Transverse colon (tissue), 4 donors: ENCODE results near the gene SIL1. TPM values are rescaled to one million over a fixed set of nuclear protein-coding genes. Genes with fewer than 3 reads are reported as not detected.

Experiments used
- DNase-seq: peaks from one replicate; pipeline ENCODE4 v3.0.0-alpha.2; 2019
- H3K27ac ChIP-seq, 4 donors: fragments of 200-600 bp; sonication (generic); 2 replicates each; pipeline ENCODE4 v1.5.1; 2016 to 2018; ENCODE audit warnings: inconsistent platforms in 4 of 4
- H3K27me3 ChIP-seq: fragments of 200-600 bp; sonication (generic); 2 replicates; pipeline ENCODE4 v1.5.1; 2017; ENCODE audit warnings: inconsistent platforms
- H3K36me3 ChIP-seq, 4 donors: fragments of 200-600 bp; sonication (generic); 2 replicates each; pipeline ENCODE4 v1.5.1; 2017 to 2019; ENCODE audit warnings: inconsistent platforms in 4 of 4
- H3K4me1 ChIP-seq, 4 donors: fragments of 200-600 bp; sonication (generic); 2 replicates each; pipeline ENCODE4 v1.5.1; 2017 to 2020; ENCODE audit warnings: inconsistent platforms in 4 of 4
- H3K4me3 ChIP-seq, 4 donors: fragments of 200-600 bp; sonication (generic); 1 replicate in 1 of 4; 2 replicates in 3 of 4; pipeline versions ENCODE4 v1.5.1 to v1.6.1; 2017 to 2019; ENCODE audit warnings: inconsistent platforms in 4 of 4
- H3K9me3 ChIP-seq, 2 donors: fragments of 200-600 bp; sonication (generic); 2 replicates each; pipeline ENCODE4 v1.5.1; 2017 to 2019; ENCODE audit warnings: inconsistent platforms in 2 of 2
- CTCF ChIP-seq, 5 experiments: fragments of 200-600 bp in 3 of 5; fragments of 450-650 bp in 2 of 5; sonication (generic) in 3 of 5; IDR thresholded peaks; 1 replicate in 2 of 5; 2 replicates in 3 of 5; pipeline ENCODE4 v1.5.1; 2016 to 2017; ENCODE audit warnings: antibody characterized with exemption in 5 of 5, inconsistent platforms in 3 of 5, mild to moderate bottlenecking in 2 of 5, moderate library complexity in 1 of 5
- EP300 ChIP-seq: sonication (generic); formaldehyde crosslinking; IDR thresholded peaks from one replicate; pipeline ENCODE4 v1.6.1; 2017; ENCODE audit warnings: antibody characterized with exemption, low read depth
- POLR2A ChIP-seq: fragments of 450-650 bp; IDR thresholded peaks from one replicate; pipeline ENCODE4 v1.6.1; 2016; ENCODE audit warnings: antibody characterized with exemption, mild to moderate bottlenecking, moderate library complexity
- POLR2AphosphoS5 ChIP-seq, 3 donors: sonication (generic); formaldehyde crosslinking; IDR thresholded peaks; one replicate each; pipeline ENCODE4 v1.6.1; 2016; ENCODE audit warnings: antibody characterized with exemption in 3 of 3
- WGBS, 2 donors: methylation state at CpG; one replicate each; pipeline ENCODE4 v1.1.5; 2018; ENCODE audit warnings: low coverage in 1 of 2; 5-methylcytosine and 5-hydroxymethylcytosine counted together
- in situ Hi-C, 4 donors: fragments of 200-750 bp; cut with MboI; loops; one replicate each; pipeline versions ENCODE4 v1.15.0 to v1.15.1; 2017; ENCODE audit warnings: low sequenced_read_pairs in 3 of 4, low pct_ligation_motif_present in 1 of 4, low pct_unique_long_range_greater_than_20kb in 1 of 4
- intact Hi-C: fragments of 100-400 bp; cut with DNase I; formaldehyde crosslinking; loops from one replicate; pipeline ENCODE4 v1.15.1; 2023; ENCODE audit warnings: low total_unique reads
- total RNA-seq, 4 donors: library from RNA; depleted of rRNA; stranded (reverse); fragments of >200 nt; gene quantifications; one replicate each; pipeline ENCODE4 v1.1.0, GENCODE V29; 2016

SIL1 gene
- total RNA-seq, 4 donors from 2014 or later, result 11.1 to 38.1 (median 29.0) TPM

DNA sequence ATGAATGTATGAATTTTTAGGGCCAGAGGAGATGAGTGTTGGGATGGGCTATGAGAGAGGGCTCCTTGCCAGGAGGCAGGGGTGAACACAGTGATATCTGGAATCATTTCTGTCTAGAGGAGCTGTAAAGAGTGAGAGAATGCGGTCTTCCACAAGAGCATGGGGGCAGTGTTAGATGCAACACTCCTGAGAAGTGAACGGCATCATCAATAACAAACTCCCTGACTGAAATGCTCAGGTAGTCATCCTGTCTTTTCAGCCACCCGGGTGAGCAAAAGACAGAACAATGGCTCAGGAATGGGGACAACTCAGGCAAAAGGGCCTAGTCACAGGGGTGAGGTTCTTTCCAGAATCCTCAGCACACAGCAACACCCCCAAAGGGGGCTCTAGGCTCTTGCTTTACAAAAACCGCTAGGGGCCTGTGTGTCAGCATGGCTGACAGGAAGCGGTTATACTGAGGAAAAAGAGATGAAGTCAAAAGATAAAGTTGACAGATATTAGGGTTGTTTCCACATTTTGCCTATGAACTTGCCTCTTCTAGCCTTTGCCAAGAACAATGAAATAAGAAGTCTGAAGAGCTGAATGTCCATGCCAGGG lies 218.4 kb downstream of the SIL1 start:
- Histone ChIP-seq H3K36me3 (no peaks in the 10 kb centered on the region), H3K27ac (no peak overlapping the region), H3K9me3 (no peaks in the 10 kb centered on the region), H3K27me3 (no peaks in the 10 kb centered on the region), H3K4me1 (peaks cover 0 to 5% (median 4%) of the 10 kb centered on the region in 4 donors), H3K4me3 (no peak overlapping the region)
- TF ChIP-seq CTCF (IDR thresholded peaks at IDR 0.05) (no peak), POLR2A (no peak), EP300 (no peak), POLR2AphosphoS5 (IDR thresholded peaks at IDR 0.05) (no peak)
- intact Hi-C loops (no loop called here), in situ Hi-C loops (no loop called here)
- WGBS, 2 donors, result 82 to 90% methylated on average over 3 to 5 of the region's 5 CpGs
- DNase-seq, result no peak

GRCh38 chr5:138978581-138978980 lies 219.6 kb downstream of the SIL1 start:
- Histone ChIP-seq H3K4me3 (no peak overlapping the region), H3K27me3 (no peaks in the 10 kb centered on the region), H3K36me3 (no peaks in the 10 kb centered on the region), H3K4me1 (peaks cover 0 to 15% (median 5%) of the 10 kb centered on the region in 4 donors), H3K27ac (no peak overlapping the region), H3K9me3 (no peaks in the 10 kb centered on the region)
- no peak for TF ChIP-seq EP300
- no peak for TF ChIP-seq POLR2A
- TF ChIP-seq CTCF (IDR thresholded peaks at IDR 0.05), result no peak
- TF ChIP-seq POLR2AphosphoS5 (IDR thresholded peaks at IDR 0.05), result no peak
- WGBS, 2 donors, result 97 to 100% methylated on average over 1 of the region's 1 CpG
- intact Hi-C loops, result no loop called here
- in situ Hi-C loops, result no loop called here
- DNase-seq, result no peak

DNA sequence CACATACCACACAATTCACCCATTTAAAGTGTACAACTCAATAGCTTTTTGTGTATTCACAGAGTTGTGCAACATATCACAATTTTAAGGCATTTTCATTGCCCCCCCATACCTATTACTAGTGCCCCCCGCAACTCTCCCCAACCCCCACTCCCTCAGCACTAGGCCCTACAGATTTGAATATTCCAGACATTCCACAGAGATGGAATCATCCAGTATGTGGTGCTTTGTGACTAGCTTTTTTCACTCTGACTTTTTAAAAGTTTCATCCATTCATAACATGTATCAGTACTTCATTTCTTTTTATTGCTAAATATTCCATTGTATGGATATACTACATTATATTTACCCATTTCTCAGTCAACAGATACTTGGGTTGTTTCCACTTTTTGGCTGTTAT lies 220.1 kb downstream of the SIL1 start:
- Histone ChIP-seq H3K4me3 (no peak overlapping the region), H3K27me3 (no peaks in the 10 kb centered on the region), H3K9me3 (no peaks in the 10 kb centered on the region), H3K27ac (no peak overlapping the region), H3K36me3 (no peaks in the 10 kb centered on the region), H3K4me1 (peaks cover 0 to 15% (median 5%) of the 10 kb centered on the region in 4 donors)
- intact Hi-C loops (no loop called here), in situ Hi-C loops (no loop called here)
- DNase-seq, result no peak
- WGBS, 2 donors, result 93% methylated on average over 1 of the region's 1 CpG; no CpG with 5 or more reads in 1 of the 2 donors
- no peak for TF ChIP-seq POLR2A
- no peak for TF ChIP-seq EP300
- TF ChIP-seq CTCF (IDR thresholded peaks at IDR 0.05), result no peak
- no peak for TF ChIP-seq POLR2AphosphoS5 (IDR thresholded peaks at IDR 0.05)

GRCh38 chr5:138975098-138975847 lies 222.9 kb downstream of the SIL1 start:
- intact Hi-C loops, result no loop called here
- TF ChIP-seq POLR2A, result no peak
- TF ChIP-seq POLR2AphosphoS5 (IDR thresholded peaks at IDR 0.05), result no peak
- no peak for TF ChIP-seq CTCF (IDR thresholded peaks at IDR 0.05)
- TF ChIP-seq EP300, result no peak
- H3K9me3 ChIP-seq, result no peaks in the 10 kb centered on the region
- DNase-seq, result peak; percentile 32
- no peaks in the 10 kb centered on the region for H3K27me3 ChIP-seq
- H3K4me3 ChIP-seq, result no peak overlapping the region
- H3K36me3 ChIP-seq, result no peaks in the 10 kb centered on the region
- peaks cover 0 to 24% (median 5%) of the 10 kb centered on the region in 4 donors for H3K4me1 ChIP-seq
- in situ Hi-C loops, result no loop called here
- 75% methylated on average over 10 of the region's 10 CpGs; no CpG with 5 or more reads in 1 of the 2 donors for WGBS, 2 donors
- peak overlapping the region; percentile 49 to 56 (median 54) for H3K27ac ChIP-seq
